ENCODE results near the gene DNMT1.

The DNMT1 gene

DNA sequence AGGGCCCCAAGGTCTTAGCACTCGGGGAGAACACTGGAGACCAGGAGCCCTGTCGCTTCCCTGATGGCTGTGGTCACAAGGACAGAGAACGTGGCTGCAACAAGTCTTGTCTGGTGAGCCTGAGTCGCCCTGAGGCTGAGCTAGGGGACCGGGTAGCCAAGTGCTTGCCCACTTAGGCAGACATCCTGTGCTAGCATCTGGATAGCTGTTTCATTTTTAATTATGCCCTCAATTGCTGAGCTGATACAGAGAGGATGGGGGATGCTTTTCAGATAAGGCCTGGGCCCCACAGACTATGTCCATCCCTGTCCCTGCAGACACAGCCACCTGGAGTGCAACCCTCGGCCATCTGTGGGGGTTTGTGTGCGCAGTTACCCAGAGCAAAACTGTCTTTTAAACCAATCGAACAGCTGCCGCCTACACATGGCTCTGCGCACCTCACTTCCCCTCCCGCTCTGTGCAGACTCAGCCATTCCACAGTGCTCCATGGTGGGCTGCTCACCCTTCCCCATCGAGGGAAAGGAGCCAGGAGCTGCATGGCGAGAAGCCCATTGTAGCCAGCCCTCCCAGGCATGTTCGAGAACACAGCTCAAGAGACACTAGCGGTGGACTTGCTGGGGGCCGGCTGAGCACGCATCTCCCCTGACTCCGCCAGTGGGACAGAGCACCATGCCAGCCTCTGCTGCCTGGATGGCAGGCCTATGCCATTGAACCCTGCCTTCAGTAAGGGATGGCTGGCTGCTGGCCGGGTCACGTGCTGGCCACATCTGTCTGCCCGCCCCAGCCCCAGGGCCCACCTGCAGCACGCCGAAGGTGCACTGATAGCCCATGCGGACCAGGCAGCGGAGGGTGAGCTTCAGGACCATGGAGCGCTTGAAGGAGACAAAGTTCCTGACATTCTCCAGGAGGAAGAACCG lies 55.6 kb downstream of the DNMT1 start:
- no peak for DNase-seq

DNA sequence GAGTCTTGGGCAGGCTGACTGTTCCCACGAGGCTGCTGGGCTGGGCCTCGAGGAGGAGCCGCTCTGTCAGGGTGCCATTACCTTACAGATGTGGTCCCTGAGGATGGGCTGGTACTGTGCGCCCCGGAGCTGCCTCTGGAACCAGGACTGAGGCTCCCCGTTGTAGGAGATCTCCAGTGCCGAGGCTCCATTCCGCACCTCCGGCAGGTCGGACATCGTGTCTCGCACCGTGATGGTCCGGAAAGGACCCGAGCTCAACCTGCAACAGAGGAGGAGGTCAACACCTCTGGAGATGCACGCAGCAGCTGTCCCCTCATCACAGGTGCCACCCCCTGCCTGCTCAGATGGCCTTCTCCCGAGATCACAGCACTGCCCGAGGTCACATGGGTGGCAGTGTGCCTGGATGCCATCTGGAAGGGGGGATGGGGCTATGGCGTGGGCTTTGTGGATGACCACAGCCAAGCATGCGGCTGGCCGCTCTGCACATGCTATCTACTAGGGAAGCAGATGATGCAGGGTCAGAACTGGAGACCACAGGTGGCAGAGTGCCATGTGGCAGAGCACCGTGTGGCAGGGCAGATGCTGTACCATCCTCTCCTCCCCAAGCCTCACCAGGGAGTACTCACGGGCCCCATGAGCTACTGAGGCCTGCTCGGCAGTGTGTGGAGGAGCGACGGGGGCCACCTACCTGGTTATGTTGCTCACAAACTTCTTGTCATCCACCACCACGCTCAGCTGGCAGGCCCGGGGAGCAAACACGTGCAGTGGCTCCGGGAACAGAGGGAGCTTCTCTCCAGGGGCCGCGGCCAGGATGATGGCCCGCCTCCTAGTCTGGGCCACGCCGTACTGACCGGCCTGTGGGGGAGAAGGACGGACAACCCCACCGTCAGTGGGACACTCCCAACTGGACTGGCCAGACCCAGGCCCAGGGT lies 56.7 kb downstream of the DNMT1 start:
- DNase-seq = no peak

GRCh38 chr19:10136936-10137335 lies 57.8 kb downstream of the DNMT1 start:
- DNase-seq = no peak

DNA sequence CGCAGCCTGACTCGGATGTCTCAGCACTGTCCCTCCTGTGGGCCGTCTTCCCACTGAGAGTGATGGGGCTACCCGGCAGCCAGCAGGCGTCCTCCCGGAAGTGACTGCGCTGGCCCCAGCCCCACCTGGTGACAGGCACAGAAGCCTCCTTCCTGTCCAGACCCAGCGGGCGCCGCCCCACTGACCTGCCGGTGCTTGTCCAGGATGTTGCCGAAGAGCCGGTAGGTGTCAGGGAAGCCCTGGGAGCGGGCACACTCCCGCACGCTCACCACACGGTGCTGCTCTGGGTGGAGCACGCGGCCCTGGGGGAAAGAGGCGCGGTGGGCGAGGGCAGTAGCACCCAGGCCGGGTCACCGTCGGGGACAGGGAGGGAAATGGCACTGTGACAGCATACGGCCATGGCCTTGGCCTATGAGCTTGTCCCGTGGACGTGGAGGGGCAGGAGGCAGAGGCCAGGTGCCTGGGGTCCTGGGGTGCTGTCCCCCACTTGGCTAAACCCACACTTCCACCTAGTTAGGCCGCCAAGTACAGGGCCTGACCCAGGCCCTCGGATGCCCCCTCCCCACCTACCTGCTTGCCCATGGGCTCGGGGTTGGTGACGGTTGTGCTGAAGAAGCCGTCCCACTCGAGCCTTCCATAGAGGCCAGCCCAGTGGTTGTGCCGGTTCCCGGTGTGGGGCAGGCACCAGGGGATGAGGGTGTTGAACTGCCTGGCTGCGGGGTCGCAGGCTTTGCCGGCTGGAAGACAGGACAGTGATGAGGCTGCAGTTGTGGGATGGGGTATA lies 59.0 kb downstream of the DNMT1 start:
- no peak for DNase-seq

GRCh38 chr19:10134040-10134439 lies 60.7 kb downstream of the DNMT1 start:
- no peak for DNase-seq

GRCh38 chr19:10133596-10133995 lies 61.2 kb downstream of the DNMT1 start:
- DNase-seq = no peak

DNA sequence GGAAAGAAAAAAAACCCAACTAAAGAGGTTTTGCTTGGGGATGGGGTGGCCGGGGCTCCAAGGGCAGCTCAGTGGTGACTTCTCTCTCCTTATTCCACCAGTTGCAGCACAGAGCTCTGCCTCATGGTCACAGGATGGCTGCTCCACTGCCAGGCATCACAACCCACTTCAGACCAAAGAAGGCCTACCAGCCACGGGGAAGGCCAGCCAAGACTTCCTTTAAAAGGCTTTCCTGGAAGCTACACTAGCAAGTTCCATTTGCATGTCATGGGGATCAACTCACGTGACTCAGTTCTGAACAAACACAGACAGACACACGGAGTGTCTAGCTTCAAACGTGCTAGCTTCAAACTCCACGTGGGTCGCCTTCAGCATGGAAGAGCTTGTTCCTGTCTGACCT lies 61.8 kb downstream of the DNMT1 start:
- DNase-seq = no peak

DNA sequence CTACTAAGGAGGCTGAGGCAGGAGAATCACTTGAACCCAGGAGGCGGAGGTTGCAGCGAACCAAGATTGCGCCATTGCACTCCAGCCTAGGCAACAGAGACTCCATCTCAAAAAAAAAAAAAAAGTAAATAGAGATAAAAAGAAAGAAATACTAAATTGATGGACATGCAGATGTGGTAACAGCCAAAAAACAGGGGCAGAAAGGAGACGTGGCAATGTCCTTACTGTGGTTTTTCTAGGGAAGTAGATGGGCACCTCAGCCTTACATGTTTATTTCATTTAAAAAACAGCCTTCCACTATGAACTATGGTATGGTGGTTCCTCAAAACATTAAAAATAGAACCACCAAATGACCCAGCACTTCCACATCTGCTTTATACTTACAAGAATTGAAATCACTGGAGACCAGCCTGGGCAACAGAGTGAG lies 68.5 kb downstream of the DNMT1 start:
- no peak for DNase-seq

DNA sequence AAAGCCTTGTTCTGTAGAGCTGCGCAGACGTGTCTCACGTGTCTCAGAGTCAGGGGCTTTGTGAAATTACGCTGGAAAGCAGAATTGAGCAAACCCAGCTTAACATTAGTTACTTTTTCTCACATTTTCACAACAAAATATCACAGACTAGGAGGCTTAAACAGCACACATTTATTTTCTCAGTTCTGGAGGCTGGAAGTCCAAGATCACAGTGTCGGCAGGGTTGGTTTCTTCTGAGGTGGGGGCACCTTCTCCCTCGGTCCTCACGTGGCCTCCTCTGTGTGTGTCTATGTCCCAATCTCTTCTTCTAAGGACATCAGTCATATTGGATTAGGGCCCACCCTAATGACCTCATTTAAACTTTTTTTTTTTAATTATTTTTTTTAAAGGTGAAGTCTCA lies 70.3 kb downstream of the DNMT1 start:
- no peak for DNase-seq

DNA sequence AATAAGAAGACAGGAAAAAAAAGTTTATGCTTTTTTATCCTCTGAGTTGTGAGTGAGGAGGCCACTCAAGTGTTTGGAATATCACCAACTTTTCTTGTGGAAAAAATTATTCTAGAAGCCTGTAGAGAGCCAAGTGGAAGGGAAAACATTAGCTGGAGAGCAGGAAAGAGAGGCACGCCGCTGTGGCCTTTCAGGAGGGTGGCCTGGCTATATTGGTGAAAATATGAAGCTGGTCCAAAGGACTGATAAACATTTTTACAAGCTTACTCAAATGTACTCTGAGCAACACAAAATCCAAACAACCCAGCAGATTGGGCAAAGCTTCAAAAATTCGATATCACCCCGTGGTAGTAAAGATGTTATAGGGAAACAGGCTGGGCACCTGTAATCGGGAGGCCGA lies 72.7 kb downstream of the DNMT1 start:
- DNase-seq = no peak

DNA sequence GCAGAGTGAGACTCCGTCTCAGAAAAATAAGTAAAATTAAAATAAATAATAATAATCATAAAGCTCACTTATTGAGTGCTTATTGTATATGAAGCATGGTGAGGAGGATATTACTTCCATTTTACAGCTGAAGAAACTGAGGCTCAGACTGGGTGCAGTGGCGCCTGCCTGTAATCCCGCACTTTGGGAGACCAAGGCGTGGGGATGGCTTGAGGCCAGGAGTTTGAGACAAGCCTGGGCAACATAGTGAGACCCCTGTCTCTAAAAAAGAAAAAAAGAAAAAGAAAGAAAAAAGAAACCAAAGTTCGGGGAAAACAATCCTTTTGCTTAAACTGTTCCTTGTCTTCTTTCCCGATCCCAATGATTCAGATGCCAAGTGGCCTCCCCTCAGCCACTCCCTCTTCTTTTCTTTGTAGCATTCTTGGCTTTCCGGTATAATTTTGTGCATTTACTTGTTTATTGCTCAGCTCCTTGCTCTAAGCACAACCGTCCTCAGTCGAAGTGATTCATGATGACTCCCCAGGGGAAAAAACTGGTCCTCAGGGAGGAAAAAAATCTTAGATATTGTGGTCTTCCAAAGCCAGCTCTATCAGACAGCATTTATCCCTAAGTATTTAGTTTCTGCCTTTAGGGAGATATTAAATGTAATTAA lies 74.1 kb downstream of the DNMT1 start:
- no peak for DNase-seq

- DNase-seq = no peak
These were observed 75.8 kb downstream of the DNMT1 start for GRCh38 chr19:10118960-10119359.

DNA sequence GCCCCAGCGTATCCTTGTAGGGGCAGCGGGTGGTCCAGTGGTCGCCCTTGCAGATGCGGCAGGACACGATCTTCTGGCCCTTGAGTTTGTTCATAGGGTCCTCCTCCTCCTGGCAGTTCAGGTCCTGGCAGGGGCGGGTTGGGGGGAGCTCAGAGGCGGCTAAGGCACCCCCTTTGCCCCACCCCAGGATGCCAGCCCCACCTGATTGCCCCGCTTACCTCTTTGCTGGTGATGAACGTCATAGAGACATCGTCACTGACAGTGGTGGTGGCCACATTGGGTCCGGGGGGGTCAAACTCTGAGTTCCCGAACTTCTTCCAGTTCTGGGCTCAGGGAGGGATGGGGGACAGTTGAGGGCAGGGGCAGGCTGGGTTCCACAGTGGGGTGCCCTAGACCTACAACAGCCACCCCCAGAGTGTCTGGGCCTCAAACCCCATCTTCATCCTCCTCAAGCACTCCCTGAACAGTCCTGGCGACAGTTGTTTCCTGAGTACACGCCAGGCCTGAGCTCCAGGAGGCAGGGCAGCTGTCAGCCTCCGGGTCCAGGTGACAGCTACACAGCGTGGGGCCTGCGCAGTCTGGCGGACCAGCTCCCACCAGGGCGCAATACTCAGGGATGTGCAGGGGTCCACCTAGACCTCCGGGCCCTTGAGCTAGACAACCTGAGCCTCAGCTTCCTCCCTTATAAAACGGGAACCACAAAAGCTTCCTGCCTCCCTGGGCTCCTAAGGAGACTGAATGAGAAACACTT lies 77.7 kb downstream of the DNMT1 start:
- DNase-seq = no peak

GRCh38 chr19:10116085-10116865 lies 78.5 kb downstream of the DNMT1 start:
- DNase-seq = no peak

- DNase-seq = no peak
These were observed 79.2 kb downstream of the DNMT1 start for GRCh38 chr19:10115392-10116084.

GRCh38 chr19:10114651-10115391 lies 79.9 kb downstream of the DNMT1 start:
- no peak for DNase-seq

- no peak for DNase-seq
These were observed 80.6 kb downstream of the DNMT1 start for GRCh38 chr19:10113964-10114650.

GRCh38 chr19:10113592-10113963 lies 81.2 kb downstream of the DNMT1 start:
- DNase-seq = no peak

Data from NCI-H1436 (cell line).